IMR-90 (cell line): ENCODE results near the gene RNF217. TPM values are rescaled to one million over a fixed set of nuclear protein-coding genes. Genes with fewer than 3 reads are reported as not detected.

Experiments
- ATAC-seq: fragments of 200-7000 bp; cut with Tn5 transposase; 2 replicates; pipeline ENCODE4 v1.9.1; 2020; ENCODE audit warnings: low read depth, mild to moderate bottlenecking, moderate library complexity
- Bru-seq: library from RNA; stranded (reverse); fragments of 400-500 nt; gene quantifications from one replicate; lab custom pipeline; 2021; lab: Mats Ljungman, UMichigan
- BruChase-seq, 2 experiments: library from RNA; stranded (reverse); fragments of 400-500 nt; gene quantifications; one replicate each; lab custom pipeline; 2021; lab: Mats Ljungman, UMichigan
- BruUV-seq: library from RNA; stranded (reverse); fragments of 400-500 nt; replicated peaks from 2 replicates; lab custom pipeline; 2021; lab: Mats Ljungman, UMichigan
- CTCF ChIA-PET: fragments of 300-600 bp; formaldehyde crosslinking; extraction: SDS; loops from one replicate; lab custom pipeline; 2021; ENCODE audit warnings: antibody characterized with exemption; lab: Yijun Ruan, JAX
- POLR2A ChIA-PET: fragments of 300-600 bp; sonication (Branson Sonifier 250); formaldehyde crosslinking; loops from one replicate; lab custom pipeline; 2022; ENCODE audit warnings: antibody characterized with exemption; ENCODE audit not compliant: unreplicated experiment; lab: Charles Lee
- DNase-seq: peaks from one replicate; pipeline ENCODE4 v3.0.0; 2013
- H2AFZ ChIP-seq: replicated peaks from 2 replicates; pipeline ENCODE3; 2013; ENCODE audit warnings: low read length, mild to moderate bottlenecking; ENCODE audit not compliant: poor library complexity
- H2AK5ac ChIP-seq: 2 replicates; pipeline ENCODE4 v1.6.1; 2013; ENCODE audit warnings: low read depth, low read length, inconsistent platforms
- H2AK9ac ChIP-seq: replicated peaks from 2 replicates; pipeline ENCODE3; 2013; ENCODE audit warnings: mild to moderate bottlenecking, low read depth, low read length, moderate library complexity; ENCODE audit not compliant: poor library complexity
- H2BK120ac ChIP-seq: 2 replicates; pipeline ENCODE4 v1.6.1; 2013; ENCODE audit warnings: low read depth, low read length, inconsistent platforms
- H2BK15ac ChIP-seq: 3 replicates; pipeline ENCODE4 v1.6.1; 2013; ENCODE audit warnings: low read depth, low read length, inconsistent platforms
- H2BK20ac ChIP-seq: 2 replicates; pipeline ENCODE4 v1.6.1; 2013; ENCODE audit warnings: low read depth, mild to moderate bottlenecking, inconsistent platforms, low read length, moderate library complexity
- H2BK5ac ChIP-seq: 2 replicates; pipeline ENCODE4 v1.6.1; 2013; ENCODE audit warnings: mild to moderate bottlenecking, low read depth, low read length, inconsistent platforms; ENCODE audit not compliant: poor library complexity, severe bottlenecking
- H3K14ac ChIP-seq: replicated peaks from 2 replicates; pipeline ENCODE4 v1.6.1; 2013; ENCODE audit warnings: low read depth, low read length, inconsistent platforms
- H3K18ac ChIP-seq: 2 replicates; pipeline ENCODE4 v1.6.1; 2013; ENCODE audit warnings: low read depth, low read length, control low read depth
- H3K23ac ChIP-seq: 2 replicates; pipeline ENCODE4 v1.6.1; 2013; ENCODE audit warnings: low read depth, low read length, inconsistent platforms
- H3K27ac ChIP-seq: 2 replicates; pipeline ENCODE4 v1.5.1; 2013; ENCODE audit warnings: mild to moderate bottlenecking, control low read depth, low read length; ENCODE audit not compliant: insufficient read depth
- H3K27me3 ChIP-seq: 2 replicates; pipeline ENCODE4 v1.6.1; 2013; ENCODE audit warnings: low read length; ENCODE audit not compliant: control insufficient read depth, insufficient read depth
- H3K36me3 ChIP-seq: 2 replicates; pipeline ENCODE4 v1.6.1; 2013; ENCODE audit warnings: low read length, mixed read lengths; ENCODE audit not compliant: control insufficient read depth, insufficient read depth
- H3K4ac ChIP-seq: 2 replicates; pipeline ENCODE4 v1.6.1; 2013; ENCODE audit warnings: low read depth, low read length, inconsistent platforms
- H3K4me1 ChIP-seq: 2 replicates; pipeline ENCODE4 v1.6.1; 2013; ENCODE audit warnings: low read length, mixed read lengths; ENCODE audit not compliant: control insufficient read depth, insufficient read depth
- H3K4me2 ChIP-seq: 2 replicates; pipeline ENCODE4 v1.6.1; 2013; ENCODE audit warnings: low read depth, mild to moderate bottlenecking, control low read depth, low read length, moderate library complexity
- H3K4me3 ChIP-seq: 2 replicates; pipeline ENCODE4 v1.5.1; 2013; ENCODE audit warnings: low read depth, mild to moderate bottlenecking, control low read depth, low read length, moderate library complexity; ENCODE audit not compliant: insufficient read depth
- H3K56ac ChIP-seq: 2 replicates; pipeline ENCODE4 v1.6.1; 2013; ENCODE audit warnings: low read length, inconsistent platforms; ENCODE audit not compliant: insufficient read depth; ENCODE audit errors: extremely low read depth
- H3K79me1 ChIP-seq, 2 experiments: 2 replicates each; pipeline ENCODE4 v1.6.1; 2013; ENCODE audit warnings: low read length in 2 of 2, inconsistent platforms in 1 of 2, low read depth in 1 of 2
- H3K9ac ChIP-seq: 2 replicates; pipeline ENCODE4 v1.6.1; 2013; ENCODE audit warnings: low read depth, low read length, control low read depth
- H3K9me1 ChIP-seq: 2 replicates; pipeline ENCODE4 v1.6.1; 2013; ENCODE audit warnings: low read length, inconsistent platforms; ENCODE audit not compliant: insufficient read depth
- H3K9me3 ChIP-seq: 2 replicates; pipeline ENCODE4 v1.6.1; 2013; ENCODE audit warnings: low read length; ENCODE audit not compliant: control insufficient read depth, insufficient read depth
- H4K20me1 ChIP-seq: 2 replicates; pipeline ENCODE4 v1.6.1; 2013; ENCODE audit warnings: low read length, inconsistent platforms; ENCODE audit not compliant: insufficient read depth
- H4K5ac ChIP-seq: 2 replicates; pipeline ENCODE4 v1.6.1; 2013; ENCODE audit warnings: mild to moderate bottlenecking, low read depth, low read length, control low read depth
- H4K8ac ChIP-seq, 2 experiments: 2 replicates each; pipeline ENCODE4 v1.6.1; 2013; ENCODE audit warnings: low read depth in 2 of 2, low read length in 2 of 2, control low read depth in 1 of 2, inconsistent platforms in 1 of 2
- H4K91ac ChIP-seq: 2 replicates; pipeline ENCODE4 v1.6.1; 2013; ENCODE audit warnings: low read depth, low read length, inconsistent platforms; ENCODE audit not compliant: insufficient read depth
- BHLHE40 ChIP-seq: fragments of 150-350 bp; IDR thresholded peaks from 2 replicates; pipeline ENCODE4 v1.6.1; 2016; ENCODE audit warnings: mild to moderate bottlenecking, low read depth, low read length
- ELK1 ChIP-seq: fragments of 150-350 bp; IDR thresholded peaks from 2 replicates; pipeline ENCODE4 v1.6.1; 2016; ENCODE audit warnings: low read depth, mild to moderate bottlenecking, low read length, moderate library complexity, borderline replicate concordance
- MAFK ChIP-seq: IDR thresholded peaks from 2 replicates; pipeline ENCODE4 v1.6.1; 2012; ENCODE audit warnings: low read depth, low read length, improper control_type of control experiment
- MAZ ChIP-seq: IDR thresholded peaks from 2 replicates; pipeline ENCODE4 v1.6.1; 2012; ENCODE audit warnings: low read depth, mild to moderate bottlenecking, low read length, improper control_type of control experiment, moderate library complexity, borderline replicate concordance
- POLR2A ChIP-seq: IDR thresholded peaks from 2 replicates; pipeline ENCODE4 v1.6.1; 2012; ENCODE audit warnings: mild to moderate bottlenecking, low read depth, low read length
- WGBS, 2 experiments: methylation state at CpG; one replicate each; pipeline versions ENCODE4 v1.1.5 to v1.1.7; 2013; ENCODE audit warnings: missing lambda C conversion rate in 2 of 2; ENCODE audit not compliant: insufficient read length in 1 of 2; ENCODE audit errors: extremely low coverage in 2 of 2; 5-methylcytosine and 5-hydroxymethylcytosine counted together
- dilution Hi-C: fragments of 300-500 bp; cut with HindIII; formaldehyde crosslinking; loops from one replicate; pipeline ENCODE4 v1.14.3; 2018; ENCODE audit warnings: low sequenced_read_pairs; ENCODE audit not compliant: unreplicated experiment
- in situ Hi-C: fragments of 300-500 bp; cut with MboI; formaldehyde crosslinking; loops from 3 replicates; pipeline ENCODE4 v1.14.3; 2019; ENCODE audit warnings: low sequenced_read_pairs, inconsistent platforms, mixed read lengths
- intact Hi-C: fragments of 100-400 bp; cut with micrococcal nuclease; formaldehyde crosslinking; loops from 2 replicates; pipeline ENCODE4 v1.10.0; 2022
- long read RNA-seq: library from polyadenylated mRNA; unstranded; transcript quantifications from one replicate; pipeline ENCODE4 v2.0.0, GENCODE V29; 2021; ENCODE audit not compliant: unreplicated experiment
- polyA plus RNA-seq, 3 experiments: library from polyadenylated mRNA; depleted of rRNA; stranded (reverse); fragments of >200 nt; gene quantifications; 2 replicates each; pipeline ENCODE4 v1.2.3, GENCODE V29; 2012; ENCODE audit warnings: low replicate concordance in 1 of 3
- total RNA-seq: library from RNA; depleted of rRNA; stranded (reverse); fragments of >200 nt; gene quantifications from 2 replicates; pipeline ENCODE4 v1.2.3, GENCODE V29; 2012; rRNA removed
- TF ChIP-seq, protein P1 (sequence below): conservative IDR thresholded peaks from 2 replicates; pipeline ENCODE4 v1.5.1; 2012; ENCODE audit warnings: mild to moderate bottlenecking, low read depth, low read length, improper control_type of control experiment

Gene RNF217, protein sequence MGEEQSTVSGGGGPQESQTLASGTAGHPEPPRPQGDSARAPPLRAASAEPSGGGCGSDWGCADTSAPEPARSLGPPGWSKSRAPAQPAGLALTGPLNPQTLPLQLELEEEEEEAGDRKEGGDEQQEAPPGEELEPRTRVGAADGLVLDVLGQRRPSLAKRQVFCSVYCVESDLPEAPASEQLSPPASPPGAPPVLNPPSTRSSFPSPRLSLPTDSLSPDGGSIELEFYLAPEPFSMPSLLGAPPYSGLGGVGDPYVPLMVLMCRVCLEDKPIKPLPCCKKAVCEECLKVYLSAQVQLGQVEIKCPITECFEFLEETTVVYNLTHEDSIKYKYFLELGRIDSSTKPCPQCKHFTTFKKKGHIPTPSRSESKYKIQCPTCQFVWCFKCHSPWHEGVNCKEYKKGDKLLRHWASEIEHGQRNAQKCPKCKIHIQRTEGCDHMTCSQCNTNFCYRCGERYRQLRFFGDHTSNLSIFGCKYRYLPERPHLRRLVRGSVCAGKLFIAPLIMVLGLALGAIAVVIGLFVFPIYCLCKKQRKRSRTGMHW
- total RNA-seq (16.7 and 20.4 TPM in 2 replicates), polyA plus RNA-seq (2012; rRNA removed) (11.7 TPM in 2 replicates), Bru-seq, nascent RNA (percentile 95 among the genes with signal in this experiment), BruChase-seq, experiment 1, labeled RNA remaining after a 6-hour chase (percentile 69 among the genes with signal in this experiment), BruChase-seq, experiment 2, labeled RNA remaining after a 2-hour chase (percentile 88 among the genes with signal in this experiment)
- 2.5 and 2.7 TPM in 2 replicates for polyA plus RNA-seq (2012; cell fraction: cytosol; rRNA removed)
- polyA plus RNA-seq (2012; cell fraction: nucleus; rRNA removed; ENCODE audit: low replicate concordance): 7.8 and 59.2 TPM in 2 replicates
- long read RNA-seq, full-length matches to known transcripts: 5 of 18 reads
- long read RNA-seq, partial matches to known transcripts: 1 of 18 reads
- long read RNA-seq, other reads (novel, unspliced or antisense): 12 of 18 reads

GRCh38 chr6:124961777-124962638, at the start of gene RNF217:
TSS of gene RNF217 (plus strand) at chr6:124962437. CDS start at chr6:124962545, 108 bp downstream.
- Histone ChIP-seq H2BK15ac (peak within 1 kb of the TSS; percentile 73; the same call in 2 of the 3 replicates), H4K5ac (peak within 1 kb of the TSS; percentile 80), H3K36me3 (peaks cover under 1% of the 10 kb centered on the region; the same call in 1 of the 2 replicates), H3K9ac (peak within 1 kb of the TSS; percentile 89), H2BK20ac (peak within 1 kb of the TSS; percentile 76), H3K79me1 (peaks cover 5 to 43% of the 10 kb centered on the region in 2 experiments; a peak in 3 of 4 replicates), H3K4me3 (peak within 1 kb of the TSS; percentile 83), H2BK120ac (peak within 1 kb of the TSS; percentile 92), H4K8ac (peak within 1 kb of the TSS; percentile 78 to 93), H3K4me1 (peaks cover 4% of the 10 kb centered on the region; the same call in 1 of the 2 replicates), H4K20me1 (peaks cover 15% of the 10 kb centered on the region; the same call in 1 of the 2 replicates), H2AK5ac (peak within 1 kb of the TSS; percentile 82), H3K9me3 (no peaks in the 10 kb centered on the region), H3K4me2 (peak within 1 kb of the TSS; percentile 82), H3K18ac (peak within 1 kb of the TSS; percentile 84), H3K14ac (peak within 1 kb of the TSS; percentile 99), H3K27me3 (no peaks in the 10 kb centered on the region), H2AK9ac (peak within 1 kb of the TSS; percentile 98), H3K23ac (peak within 1 kb of the TSS; percentile 97), H2BK5ac (peak within 1 kb of the TSS; percentile 90), H3K4ac (peak within 1 kb of the TSS; percentile 97), H3K56ac (peak within 1 kb of the TSS; percentile 95), H3K27ac (peak within 1 kb of the TSS; percentile 94), H4K91ac (peak within 1 kb of the TSS; percentile 96), H2AFZ (peak within 1 kb of the TSS; percentile 93), H3K9me1 (no peaks in the 10 kb centered on the region; the same call in 1 of the 2 replicates)
- intact Hi-C loops: loop anchor here (1.0 to 5.0 kb wide), 4 partner anchors 89 to 240 kb away; no protein-coding TSS in a partner anchor
- in situ Hi-C loops: loop anchor here (25.0 kb wide), 1 partner anchor 150 kb away; no protein-coding TSS in a partner anchor
- dilution Hi-C loops: no loop called here
- BruUV-seq: no TSS peak
- TF ChIP-seq ELK1: no peak
- TF ChIP-seq BHLHE40: peak; percentile 60; the same call in 1 of the 2 replicates
- TF ChIP-seq POLR2A: peak; percentile 54
- TF ChIP-seq MAZ: peak; percentile 7; the same call in 1 of the 2 replicates
- no peak for TF ChIP-seq MAFK
- TF ChIP-seq, protein P1, sequence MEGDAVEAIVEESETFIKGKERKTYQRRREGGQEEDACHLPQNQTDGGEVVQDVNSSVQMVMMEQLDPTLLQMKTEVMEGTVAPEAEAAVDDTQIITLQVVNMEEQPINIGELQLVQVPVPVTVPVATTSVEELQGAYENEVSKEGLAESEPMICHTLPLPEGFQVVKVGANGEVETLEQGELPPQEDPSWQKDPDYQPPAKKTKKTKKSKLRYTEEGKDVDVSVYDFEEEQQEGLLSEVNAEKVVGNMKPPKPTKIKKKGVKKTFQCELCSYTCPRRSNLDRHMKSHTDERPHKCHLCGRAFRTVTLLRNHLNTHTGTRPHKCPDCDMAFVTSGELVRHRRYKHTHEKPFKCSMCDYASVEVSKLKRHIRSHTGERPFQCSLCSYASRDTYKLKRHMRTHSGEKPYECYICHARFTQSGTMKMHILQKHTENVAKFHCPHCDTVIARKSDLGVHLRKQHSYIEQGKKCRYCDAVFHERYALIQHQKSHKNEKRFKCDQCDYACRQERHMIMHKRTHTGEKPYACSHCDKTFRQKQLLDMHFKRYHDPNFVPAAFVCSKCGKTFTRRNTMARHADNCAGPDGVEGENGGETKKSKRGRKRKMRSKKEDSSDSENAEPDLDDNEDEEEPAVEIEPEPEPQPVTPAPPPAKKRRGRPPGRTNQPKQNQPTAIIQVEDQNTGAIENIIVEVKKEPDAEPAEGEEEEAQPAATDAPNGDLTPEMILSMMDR: 0 out of 2 replicates have a peak, but pooled peaks have one; percentile 17
- CTCF ChIA-PET: interaction anchor here (1.5 kb wide), 1 partner anchor 152 kb away, joined by 3 read pairs; no protein-coding TSS in a partner anchor
- WGBS, 2 experiments: 1% methylated on average over 58 of the region's 101 CpGs; no CpG with 5 or more reads in 1 of the 2 experiments
- POLR2A ChIA-PET: interaction anchor here (0.6 to 1.7 kb wide), 4 partner anchors 134 to 332 kb away, joined by 3 to 10 read pairs (median 6); no protein-coding TSS in a partner anchor
- peak; percentile 54 for ATAC-seq
- DNase-seq: peak; percentile 76
